Glomerular visceral epithelial cell (primary cell): ENCODE measurements around the gene AP2M1.

Experiments
- DNase-seq: peaks from one replicate; pipeline ENCODE4 v3.0.0-alpha.2; 2016; ENCODE audit errors: extremely low spot score

Gene AP2M1

DNA sequence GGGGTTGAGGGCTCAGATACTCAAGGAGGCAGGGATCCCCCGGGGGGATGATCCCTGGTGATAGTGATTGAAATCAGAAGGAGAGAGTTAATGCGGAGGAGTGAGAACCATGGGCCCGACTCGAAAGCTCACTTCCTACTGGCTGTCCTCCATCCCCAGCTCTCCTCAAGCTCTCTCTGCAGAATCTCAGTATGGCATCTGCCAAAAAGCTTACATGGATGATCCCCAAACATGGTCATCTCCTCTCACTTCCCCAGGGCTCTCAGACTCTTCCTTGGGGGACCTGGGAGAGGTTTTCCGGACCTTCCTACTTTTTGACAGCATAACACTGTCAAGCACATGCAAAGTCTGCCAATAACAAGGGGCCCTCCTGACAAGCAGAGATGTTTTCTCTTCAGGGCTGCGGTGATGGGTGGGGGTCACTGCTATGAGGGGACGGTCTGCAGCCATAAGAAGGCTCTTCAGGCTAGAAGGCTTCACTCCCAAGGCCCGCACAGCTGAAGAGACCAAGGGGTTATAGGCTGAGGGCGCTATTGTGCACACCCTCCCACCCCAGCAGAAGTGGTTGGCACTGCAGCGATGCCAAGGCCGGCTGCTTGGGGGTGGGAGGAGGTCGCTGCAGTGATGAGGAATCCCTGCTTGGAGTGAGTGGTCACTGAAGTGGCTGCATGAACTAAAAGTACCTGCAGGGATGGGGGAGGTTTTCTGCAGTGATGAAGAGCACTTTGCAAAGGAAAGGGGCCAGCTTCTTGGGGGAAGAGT lies 53.9 kb downstream of the AP2M1 start:
- DNase-seq = no peak

DNA sequence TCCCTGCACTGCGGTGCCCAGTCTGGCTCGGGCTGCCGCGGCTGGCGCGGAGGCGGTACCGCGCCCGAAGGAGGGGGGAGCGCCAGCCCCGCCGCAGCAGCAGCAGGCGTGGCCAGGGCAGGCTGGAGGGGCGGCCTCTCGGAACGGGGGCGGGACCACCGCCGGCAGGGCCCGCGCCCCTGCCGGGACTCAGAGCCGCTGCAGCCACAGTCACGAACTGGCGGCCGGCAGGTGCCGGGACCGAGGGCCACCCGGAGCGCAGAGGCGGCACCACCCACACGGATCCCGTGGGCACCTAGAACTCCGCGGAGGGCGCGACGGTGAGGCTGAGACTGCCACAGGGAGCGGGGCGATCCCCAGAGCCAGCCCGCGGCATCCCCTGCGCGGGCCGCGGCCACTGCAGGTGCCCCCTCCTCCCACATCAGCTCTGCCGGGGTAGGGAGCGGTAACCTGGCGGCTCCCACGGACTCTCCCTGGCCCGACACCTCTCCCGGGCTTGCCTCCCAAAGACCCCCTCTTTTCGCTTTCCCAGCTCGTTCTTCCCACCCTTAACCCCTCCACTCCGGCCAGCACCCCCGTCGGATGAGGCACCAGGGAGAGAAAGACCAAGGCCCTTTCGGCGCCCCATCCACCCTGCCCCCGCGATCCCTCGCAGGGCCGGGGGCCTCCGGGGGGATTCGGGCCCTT lies 54.9 kb downstream of the AP2M1 start, which contains the start of gene VWA5B2:
TSS of gene VWA5B2 (plus strand) at position 192 of the 687 bp plus-strand sequence. CDS start 944 bp downstream, outside the sequence.
- peak; percentile 65 for DNase-seq

DNA sequence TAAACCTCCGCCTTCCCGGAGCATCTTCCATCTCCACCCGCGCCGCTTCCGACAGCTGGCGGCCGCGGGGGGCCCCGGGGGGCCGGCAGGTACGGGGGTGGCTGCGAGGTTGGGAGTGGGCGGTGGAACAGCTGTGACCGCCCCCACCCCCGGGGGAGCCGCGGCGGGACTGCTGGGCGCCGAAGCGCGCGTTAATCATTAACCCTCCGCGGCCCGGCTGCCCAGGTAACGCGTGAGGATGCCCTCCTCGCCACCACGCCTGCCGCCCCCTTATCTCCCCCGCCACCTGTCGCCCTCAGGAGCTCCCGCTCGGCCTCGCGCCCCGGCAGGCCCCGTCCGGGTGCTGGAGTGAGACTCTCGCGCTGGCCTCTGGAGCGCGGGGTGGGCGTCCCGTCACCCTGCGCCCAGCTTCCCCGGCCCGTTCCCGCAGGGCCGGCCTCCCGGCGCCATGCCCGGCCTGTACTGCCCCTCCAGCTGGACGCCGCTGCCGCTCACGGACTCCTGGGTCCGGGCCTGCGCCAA lies 55.5 kb downstream of the AP2M1 start:
- no peak for DNase-seq

DNA sequence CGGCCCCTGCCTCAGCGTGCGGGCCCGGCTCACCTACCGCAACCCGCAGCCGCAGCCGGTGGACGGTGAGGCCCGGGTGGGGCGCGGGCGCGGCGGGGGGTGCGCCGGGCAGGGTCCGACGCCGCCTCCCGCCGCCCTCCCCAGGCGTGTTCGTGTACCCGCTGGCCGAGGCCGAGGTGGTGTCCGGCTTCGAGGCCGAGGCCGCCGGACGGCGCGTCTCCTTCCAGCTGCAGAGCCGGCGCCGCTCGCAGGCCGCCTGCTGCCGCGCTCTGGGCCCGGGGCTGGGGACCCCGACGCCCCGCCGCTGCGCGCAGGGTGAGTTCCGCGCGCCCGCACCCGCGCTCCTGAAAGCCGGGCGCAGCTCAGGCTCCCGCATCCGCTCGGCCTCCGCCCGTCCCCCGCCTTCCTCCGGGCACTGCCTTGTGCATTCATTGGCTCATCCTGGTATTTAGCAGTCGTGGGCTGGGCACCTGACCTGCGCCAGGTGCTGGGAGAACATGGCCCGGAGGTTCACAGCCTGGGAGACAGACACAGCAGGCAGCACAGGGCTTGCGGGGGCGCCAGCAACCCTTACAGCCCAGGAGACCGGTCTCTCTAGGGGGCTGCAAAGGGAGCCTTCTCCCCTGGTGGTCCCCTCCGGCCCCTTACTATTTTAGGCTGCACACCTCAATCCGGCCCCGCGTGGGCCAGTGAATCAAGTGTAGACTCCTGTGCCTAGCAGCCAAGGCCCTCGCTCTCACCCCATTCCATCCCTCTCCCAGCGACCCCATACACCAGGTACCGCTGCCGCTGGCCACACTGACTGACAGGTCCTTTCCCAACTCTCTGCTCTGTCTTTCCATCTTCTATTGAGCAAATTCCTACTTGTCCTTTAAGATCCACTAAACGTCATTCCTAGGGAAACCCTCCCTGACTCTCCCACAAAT lies 56.2 kb downstream of the AP2M1 start:
- no peak for DNase-seq

DNA sequence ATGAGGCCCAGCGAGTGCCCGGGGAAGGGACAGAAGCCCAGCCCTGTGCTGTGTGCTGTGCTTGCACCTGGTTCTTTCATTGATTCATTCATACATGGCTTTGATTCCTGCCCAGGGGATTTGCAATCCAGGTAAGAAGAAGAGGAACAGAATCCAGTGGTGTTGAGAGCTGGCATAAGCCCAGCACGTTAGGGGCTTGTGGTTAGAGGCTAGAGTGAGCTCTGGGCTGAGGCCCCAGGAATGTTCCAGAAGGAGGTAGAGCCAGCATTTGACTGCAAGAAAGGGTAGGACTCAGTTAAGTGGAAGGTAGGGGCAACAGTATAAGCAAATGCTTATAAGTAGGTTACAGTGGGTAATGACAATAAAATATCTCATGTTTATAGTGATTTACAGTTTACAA lies 57.0 kb downstream of the AP2M1 start:
- no peak for DNase-seq

DNA sequence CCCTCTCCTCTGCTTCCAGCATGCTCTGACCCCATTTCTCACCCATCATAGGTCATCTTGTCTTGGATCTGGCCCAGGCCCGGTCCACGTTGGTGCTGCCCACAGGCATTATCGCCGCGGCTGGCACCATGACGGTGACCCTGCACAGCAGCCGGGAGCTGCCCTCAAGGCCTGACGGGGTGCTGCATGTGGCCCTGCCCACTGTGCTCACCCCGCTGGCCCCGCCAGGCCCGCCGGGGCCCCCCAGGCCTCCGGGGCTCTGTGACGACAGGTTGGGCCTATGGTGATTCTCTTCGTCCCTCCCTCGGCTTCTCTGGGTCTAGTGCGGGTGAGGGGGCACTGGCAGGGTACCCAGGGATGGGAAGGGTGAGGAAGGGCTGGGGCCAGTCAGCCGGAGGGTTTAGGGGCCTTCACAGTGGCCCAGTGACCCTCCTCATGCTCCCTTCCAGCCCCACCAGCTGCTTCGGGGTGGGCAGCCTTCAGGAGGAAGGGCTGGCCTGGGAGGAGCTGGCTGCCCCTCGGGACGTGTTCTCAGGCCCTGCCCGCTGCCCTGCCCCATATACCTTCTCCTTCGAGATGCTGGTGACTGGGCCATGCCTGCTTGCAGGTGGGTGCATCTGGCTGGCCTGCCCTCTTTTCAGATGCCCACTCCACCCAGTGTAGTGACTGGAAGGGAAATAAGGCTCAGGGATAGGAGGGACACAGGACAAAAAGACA lies 58.6 kb downstream of the AP2M1 start:
- no peak for DNase-seq
